ENCODE data around the gene KLK10.
"Not testable (repeated sequence)": the region's sequence is repeated elsewhere in the genome, so short reads cannot be mapped to it uniquely, and the experiment has no call there.

Gene KLK10

GRCh38 chr19:50974702-50975556 lies 44.6 kb downstream of the KLK10 start:
- no peak overlapping the region for H3K4me3 ChIP-seq (ENCODE audit: low read depth in 1 of 2, low read length in 1 of 2)
- no peaks in the 10 kb centered on the region for H3K4me1 ChIP-seq (ENCODE audit: control insufficient read depth in 1 of 2, insufficient read depth in 1 of 2, low read depth in 1 of 2, low read length in 1 of 2)
- no peaks in the 10 kb centered on the region for H3K36me3 ChIP-seq
- no peak overlapping the region for H3K27ac ChIP-seq
- TF ChIP-seq, protein P1, sequence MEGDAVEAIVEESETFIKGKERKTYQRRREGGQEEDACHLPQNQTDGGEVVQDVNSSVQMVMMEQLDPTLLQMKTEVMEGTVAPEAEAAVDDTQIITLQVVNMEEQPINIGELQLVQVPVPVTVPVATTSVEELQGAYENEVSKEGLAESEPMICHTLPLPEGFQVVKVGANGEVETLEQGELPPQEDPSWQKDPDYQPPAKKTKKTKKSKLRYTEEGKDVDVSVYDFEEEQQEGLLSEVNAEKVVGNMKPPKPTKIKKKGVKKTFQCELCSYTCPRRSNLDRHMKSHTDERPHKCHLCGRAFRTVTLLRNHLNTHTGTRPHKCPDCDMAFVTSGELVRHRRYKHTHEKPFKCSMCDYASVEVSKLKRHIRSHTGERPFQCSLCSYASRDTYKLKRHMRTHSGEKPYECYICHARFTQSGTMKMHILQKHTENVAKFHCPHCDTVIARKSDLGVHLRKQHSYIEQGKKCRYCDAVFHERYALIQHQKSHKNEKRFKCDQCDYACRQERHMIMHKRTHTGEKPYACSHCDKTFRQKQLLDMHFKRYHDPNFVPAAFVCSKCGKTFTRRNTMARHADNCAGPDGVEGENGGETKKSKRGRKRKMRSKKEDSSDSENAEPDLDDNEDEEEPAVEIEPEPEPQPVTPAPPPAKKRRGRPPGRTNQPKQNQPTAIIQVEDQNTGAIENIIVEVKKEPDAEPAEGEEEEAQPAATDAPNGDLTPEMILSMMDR (IDR thresholded peaks at IDR 0.05): no peak
- H3K9me3 ChIP-seq: no peaks in the 10 kb centered on the region
- H3K27me3 ChIP-seq: peaks cover 31% of the 10 kb centered on the region

DNA sequence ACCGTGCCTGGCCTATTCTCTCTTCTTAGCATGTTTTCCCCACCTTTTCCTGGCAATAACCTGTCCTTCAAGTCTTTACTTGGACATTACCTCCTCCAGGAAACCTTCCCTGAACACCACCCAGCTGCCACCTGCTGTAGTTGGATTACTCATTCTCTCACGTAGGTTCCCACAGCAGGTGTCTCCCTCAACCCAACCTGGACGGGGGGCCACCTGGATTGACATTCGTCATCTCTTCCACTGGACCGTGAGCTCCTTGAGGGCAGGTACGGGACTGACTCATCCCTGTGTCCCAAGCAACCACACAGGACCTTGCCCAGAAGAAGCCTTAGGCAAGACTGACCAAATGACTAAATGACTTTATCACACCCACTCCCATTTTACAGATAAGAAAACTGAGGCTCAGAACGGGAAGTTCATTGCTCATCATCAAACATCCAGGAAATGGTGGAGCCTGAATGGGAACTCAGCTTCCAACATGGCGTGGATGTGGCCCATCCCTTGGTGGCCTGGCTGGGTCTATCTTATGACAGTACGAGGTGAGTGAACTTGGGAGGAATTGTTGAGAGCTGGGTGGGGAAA lies 46.6 kb downstream of the KLK10 start:
- Histone ChIP-seq H3K9me3 (no peaks in the 10 kb centered on the region), H3K36me3 (no peaks in the 10 kb centered on the region), H3K27ac (no peak overlapping the region), H3K4me3 (ENCODE audit: low read depth in 1 of 2, low read length in 1 of 2) (no peak overlapping the region), H3K4me1 (ENCODE audit: control insufficient read depth in 1 of 2, insufficient read depth in 1 of 2, low read depth in 1 of 2, low read length in 1 of 2) (no peaks in the 10 kb centered on the region), H3K27me3 (peaks cover 41% of the 10 kb centered on the region)
- TF ChIP-seq, protein P1 (IDR thresholded peaks at IDR 0.05): no peak

GRCh38 chr19:50969810-50970209 lies 49.7 kb downstream of the KLK10 start:
- H3K4me1 ChIP-seq (ENCODE audit: control insufficient read depth in 1 of 2, insufficient read depth in 1 of 2, low read depth in 1 of 2, low read length in 1 of 2); H3K9me3 ChIP-seq; H3K27ac ChIP-seq; H3K36me3 ChIP-seq; H3K4me3 ChIP-seq (ENCODE audit: low read depth in 1 of 2, low read length in 1 of 2): not testable (repeated sequence)
- H3K27me3 ChIP-seq: peaks cover 30% of the 10 kb centered on the region

DNA sequence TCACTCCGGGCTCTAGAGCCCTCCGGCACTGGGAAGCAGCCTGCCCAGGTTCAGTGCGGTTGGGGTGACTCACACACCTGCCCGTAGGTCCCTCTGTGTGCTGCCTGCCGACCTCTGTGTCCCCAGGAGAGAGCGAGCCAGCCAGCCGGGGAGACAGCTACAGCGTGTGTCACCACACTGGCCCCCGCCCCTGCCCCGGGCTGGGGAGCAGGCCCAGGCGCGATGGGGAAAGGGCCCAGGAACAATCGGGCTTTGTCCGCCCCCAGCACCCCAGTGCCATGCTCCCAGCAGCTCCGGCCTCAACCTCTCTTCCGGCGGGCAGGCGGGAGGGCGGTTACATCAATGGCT lies 50.1 kb downstream of the KLK10 start, which contains the start of gene KLK6:
Gene KLK6, minus strand, starts transcription at position 179 of the 348 bp plus-strand sequence. CDS start 1,487 bp downstream, outside the sequence.
- Histone ChIP-seq H3K36me3 (no peaks in the 10 kb centered on the region), H3K4me1 (ENCODE audit: control insufficient read depth in 1 of 2, insufficient read depth in 1 of 2, low read depth in 1 of 2, low read length in 1 of 2) (no peaks in the 10 kb centered on the region), H3K9me3 (no peaks in the 10 kb centered on the region), H3K27ac (no peak within 1 kb of the TSS), H3K4me3 (ENCODE audit: low read depth in 1 of 2, low read length in 1 of 2) (no peak within 1 kb of the TSS), H3K27me3 (peaks cover 30% of the 10 kb centered on the region)
- TF ChIP-seq, protein P1 (IDR thresholded peaks at IDR 0.05): no peak

DNA sequence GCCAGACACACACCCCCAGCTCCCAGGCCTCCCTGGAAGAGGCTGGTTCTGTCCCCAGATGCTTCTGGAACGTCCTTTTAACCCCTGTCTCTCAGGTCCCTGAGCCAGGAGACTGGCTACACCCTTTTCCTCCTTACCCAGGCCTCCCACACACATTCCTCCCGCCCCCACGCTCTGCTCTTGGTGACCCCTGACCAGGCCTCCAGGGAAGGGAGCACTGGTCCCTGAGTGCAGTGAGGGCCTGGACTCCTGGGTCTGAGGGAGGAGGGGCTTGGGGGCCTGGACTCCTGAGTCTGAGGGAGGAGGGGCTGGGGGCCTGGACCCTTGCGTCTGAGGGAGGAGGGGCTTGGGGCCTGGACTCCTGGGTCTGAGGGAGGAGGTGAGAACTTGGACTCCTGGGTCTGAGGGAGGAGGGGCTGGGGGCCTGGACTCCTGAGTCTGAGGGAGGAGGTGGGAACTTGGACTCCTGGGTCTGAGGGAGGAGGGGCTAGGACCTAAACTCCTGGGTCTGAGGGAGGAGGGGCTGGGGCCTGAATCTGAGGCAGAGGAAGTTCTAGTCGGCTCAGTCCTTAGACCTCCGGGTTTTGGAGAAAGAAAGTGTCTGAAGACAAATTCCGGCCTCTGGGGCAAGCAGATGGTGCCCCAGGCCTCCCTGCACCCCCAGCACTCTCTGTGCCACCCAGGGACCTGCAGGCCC lies 50.6 kb downstream of the KLK10 start:
- H3K4me1 ChIP-seq (ENCODE audit: control insufficient read depth in 1 of 2, insufficient read depth in 1 of 2, low read depth in 1 of 2, low read length in 1 of 2): no peaks in the 10 kb centered on the region

More for the DNA sequence above, 50.6 kb downstream of the KLK10 start:
- Histone ChIP-seq H3K36me3 (no peaks in the 10 kb centered on the region), H3K27me3 (peaks cover 30% of the 10 kb centered on the region), H3K4me3 (ENCODE audit: low read depth in 1 of 2, low read length in 1 of 2) (no peak overlapping the region), H3K27ac (no peak overlapping the region), H3K9me3 (no peaks in the 10 kb centered on the region)
- TF ChIP-seq, protein P1 (IDR thresholded peaks at IDR 0.05): no peak

All from neutrophil (primary cell).